ENCODE results near the gene UTP25.

- no peak for TF ChIP-seq CTCF (IDR thresholded peaks at IDR 0.05; ENCODE audit: low read depth, low read length, poor library complexity, severe bottlenecking)
- no peak for TF ChIP-seq EZH2phosphoT487 (IDR thresholded peaks at IDR 0.05; ENCODE audit: borderline replicate concordance, low read length)
Measured at GRCh38 chr1:209840611-209841010, 12.8 kb downstream of the UTP25 start.
